Endometrial microvascular endothelial cells (primary cell): Measurements from ENCODE around the gene UTP18. TPM values are rescaled to one million over a fixed set of nuclear protein-coding genes. Genes with fewer than 3 reads are reported as not detected.
"Not testable (repeated sequence)": the region's sequence is repeated elsewhere in the genome, so short reads cannot be mapped to it uniquely, and the experiment has no call there.

Source experiments
- in situ Hi-C: cut with HindIII; loops from 2 replicates; pipeline ENCODE4 v1.10.0; 2017; ENCODE audit warnings: low sequenced_read_pairs, low pct_unique_long_range_greater_than_20kb; ENCODE audit errors: inconsistent ontology term
- total RNA-seq: library from RNA; depleted of rRNA; stranded (reverse); fragments of >200 nt; gene quantifications from one replicate; pipeline ENCODE4 v1.2.3, GENCODE V29; 2015; ENCODE audit errors: inconsistent ontology term

The UTP18 gene
- total RNA-seq = 57.1 TPM

- in situ Hi-C loops = no loop called here
Observed at GRCh38 chr17:51260237-51261023, at the start of gene UTP18. TSS of gene UTP18 (plus strand) at chr17:51260546. CDS start at chr17:51260585, 39 bp downstream.

- in situ Hi-C loops = no loop called here
Observed at GRCh38 chr17:51214920-51215319, 45.4 kb upstream of the UTP18 start.

GRCh38 chr17:51217946-51218345 lies 42.4 kb upstream of the UTP18 start:
- in situ Hi-C loops = no loop called here

GRCh38 chr17:51221322-51221721 lies 39.0 kb upstream of the UTP18 start:
- in situ Hi-C loops = no loop called here

- in situ Hi-C loops = no loop called here
Observed at GRCh38 chr17:51224402-51225262, 35.7 kb upstream of the UTP18 start.

- in situ Hi-C loops = not testable (repeated sequence)
Observed at GRCh38 chr17:51225523-51225922, 34.8 kb upstream of the UTP18 start.

GRCh38 chr17:51228161-51228560 lies 32.2 kb upstream of the UTP18 start:
- in situ Hi-C loops = no loop called here

- in situ Hi-C loops = no loop called here
Observed at GRCh38 chr17:51229889-51230288, 30.5 kb upstream of the UTP18 start.

GRCh38 chr17:51230306-51230705 lies 30.0 kb upstream of the UTP18 start:
- in situ Hi-C loops = no loop called here

GRCh38 chr17:51231999-51232398 lies 28.3 kb upstream of the UTP18 start:
- in situ Hi-C loops = no loop called here

GRCh38 chr17:51234162-51234561 lies 26.2 kb upstream of the UTP18 start:
- in situ Hi-C loops = no loop called here

GRCh38 chr17:51238255-51238887 lies 22.0 kb upstream of the UTP18 start:
- in situ Hi-C loops = no loop called here

GRCh38 chr17:51240275-51240674 lies 20.1 kb upstream of the UTP18 start:
- in situ Hi-C loops = no loop called here

- in situ Hi-C loops = no loop called here
Observed at GRCh38 chr17:51244041-51244440, 16.3 kb upstream of the UTP18 start.

GRCh38 chr17:51245535-51245934 lies 14.8 kb upstream of the UTP18 start:
- in situ Hi-C loops = no loop called here

GRCh38 chr17:51250314-51250840 lies 10.0 kb upstream of the UTP18 start:
- in situ Hi-C loops = no loop called here

- in situ Hi-C loops = no loop called here
Observed at GRCh38 chr17:51251010-51251409, 9.3 kb upstream of the UTP18 start.

GRCh38 chr17:51255673-51256072 lies 4.7 kb upstream of the UTP18 start:
- in situ Hi-C loops = no loop called here

GRCh38 chr17:51256101-51256500 lies 4.2 kb upstream of the UTP18 start:
- in situ Hi-C loops = no loop called here
